GM12878 (cell line): ENCODE data around the gene BRICD5. TPM values are rescaled to one million over a fixed set of nuclear protein-coding genes. Genes with fewer than 3 reads are reported as not detected.

Experiments
- ATAC-seq: fragments of 200-7000 bp; cut with Tn5 transposase; 3 replicates; pipeline ENCODE4 v1.9.1; 2020; ENCODE audit warnings: mild to moderate bottlenecking, moderate library complexity
- BruUV-seq: library from RNA; stranded (reverse); fragments of 400-500 nt; replicated peaks from 2 replicates; lab custom pipeline; 2021; lab: Mats Ljungman, UMichigan
- CTCF ChIA-PET: fragments of 300-600 bp; sonication (Branson Sonifier 250); formaldehyde crosslinking; extraction: SDS; loops from one replicate; lab custom pipeline; 2021; ENCODE audit warnings: inconsistent platforms; lab: Yijun Ruan, JAX
- POLR2A ChIA-PET: fragments of 350-600 bp; formaldehyde crosslinking; extraction: SDS; loops from one replicate; lab custom pipeline; 2021; ENCODE audit warnings: inconsistent platforms; lab: Charles Lee
- RAD21 ChIA-PET: fragments of 300-600 bp; sonication (Branson Sonifier 250); formaldehyde crosslinking; loops from one replicate; lab custom pipeline; 2023; ENCODE audit warnings: antibody characterized with exemption; ENCODE audit not compliant: unreplicated experiment; lab: Charles Lee
- SMC1A ChIA-PET: fragments of 300-600 bp; sonication (Branson Sonifier 250); formaldehyde crosslinking; loops from one replicate; lab custom pipeline; 2023; ENCODE audit not compliant: unreplicated experiment, uncharacterized antibody; lab: Charles Lee
- DNase-seq: peaks from one replicate; pipeline ENCODE4 v3.0.0-alpha.2; 2011; ENCODE audit warnings: low read depth, low spot score
- FAIRE-seq: peaks from 3 replicates; lab custom pipeline; 2011; peaks lifted over from hg19 to GRCh38; lab: Jason Lieb, UNC
- H2AFZ ChIP-seq: 2 replicates; pipeline ENCODE4 v1.6.0; 2011; ENCODE audit warnings: low read depth, low read length, control low read depth; ENCODE audit not compliant: control insufficient read depth
- H3K27ac ChIP-seq: 2 replicates; pipeline ENCODE4 v1.5.1; 2011; ENCODE audit warnings: control low read depth; ENCODE audit not compliant: control insufficient read depth, insufficient read depth
- H3K27me3 ChIP-seq, 2 experiments: replicated peaks in 1 of 2; 2 replicates each; pipeline versions ENCODE4 v1.6.0 to v1.6.1; 2011; ENCODE audit warnings: low read length in 1 of 2; ENCODE audit not compliant: control insufficient read depth in 2 of 2, insufficient read depth in 2 of 2
- H3K36me3 ChIP-seq, 2 experiments: 2 replicates each; pipeline ENCODE4 v1.5.1; 2011; ENCODE audit warnings: low read length in 1 of 2; ENCODE audit not compliant: control insufficient read depth in 2 of 2, insufficient read depth in 2 of 2
- H3K4me1 ChIP-seq: 2 replicates; pipeline ENCODE4 v1.6.1; 2011; ENCODE audit warnings: mild to moderate bottlenecking, low read length, moderate library complexity, mixed read lengths; ENCODE audit not compliant: control insufficient read depth, insufficient read depth
- H3K4me2 ChIP-seq: 2 replicates; pipeline ENCODE4 v1.6.0; 2011; ENCODE audit warnings: control low read depth; ENCODE audit not compliant: control insufficient read depth, insufficient read depth
- H3K4me3 ChIP-seq: fragments of 200-600 bp; sonication (generic); 2 replicates; pipeline ENCODE4 v1.5.1; 2016
- H3K79me2 ChIP-seq: 2 replicates; pipeline ENCODE4 v1.6.0; 2011; ENCODE audit warnings: low read length; ENCODE audit not compliant: control insufficient read depth, insufficient read depth
- H3K9ac ChIP-seq: 2 replicates; pipeline ENCODE4 v1.8.0; 2011; ENCODE audit warnings: low read length, control low read depth, mixed read lengths; ENCODE audit not compliant: control insufficient read depth, insufficient read depth
- H3K9me3 ChIP-seq: replicated peaks from 3 replicates; pipeline ENCODE4 v1.5.1; 2011; ENCODE audit warnings: mild to moderate bottlenecking, low read length; ENCODE audit not compliant: control insufficient read depth, insufficient read depth
- H4K20me1 ChIP-seq: 2 replicates; pipeline ENCODE4 v1.6.0; 2011; ENCODE audit not compliant: control insufficient read depth, insufficient read depth
- CREB1 ChIP-seq: IDR thresholded peaks from 2 replicates; pipeline ENCODE4 v1.6.1; 2012; ENCODE audit warnings: low read depth, mild to moderate bottlenecking, inconsistent platforms
- EGR1 ChIP-seq, 2 experiments: IDR thresholded peaks; 1 replicate in 1 of 2; 2 replicates in 1 of 2; pipeline ENCODE4 v1.6.1; 2011 to 2012; ENCODE audit warnings: low read depth in 2 of 2, low read length in 2 of 2, borderline replicate concordance in 1 of 2, mild to moderate bottlenecking in 1 of 2, moderate library complexity in 1 of 2
- KLF5 ChIP-seq: fragments of 450-650 bp; IDR thresholded peaks from 2 replicates; pipeline ENCODE4 v1.6.1; 2014; ENCODE audit warnings: mild to moderate bottlenecking; ENCODE audit not compliant: partially characterized antibody
- MTA3 ChIP-seq: IDR thresholded peaks from 2 replicates; pipeline ENCODE4 v1.6.1; 2012; ENCODE audit warnings: low read length, inconsistent platforms, borderline replicate concordance
- PKNOX1 ChIP-seq: fragments of 450-650 bp; IDR thresholded peaks from 2 replicates; pipeline ENCODE4 v1.6.1; 2016; ENCODE audit warnings: mild to moderate bottlenecking
- RB1 ChIP-seq: fragments of 450-650 bp; formaldehyde crosslinking; IDR thresholded peaks from 2 replicates; pipeline ENCODE4 v1.6.1; 2017; ENCODE audit warnings: mild to moderate bottlenecking, borderline replicate concordance
- RELA ChIP-seq: fragments of 450-650 bp; IDR thresholded peaks from 2 replicates; pipeline ENCODE4 v1.8.0; 2014; ENCODE audit warnings: borderline replicate concordance; ENCODE audit not compliant: partially characterized antibody
- STAT3 ChIP-seq: IDR thresholded peaks from 2 replicates; pipeline ENCODE4 v1.6.1; 2011; ENCODE audit warnings: low read depth, low read length, improper control_type of control experiment
- ZNF207 ChIP-seq: fragments of 450-650 bp; IDR thresholded peaks from 2 replicates; pipeline ENCODE4 v1.6.1; 2014; ENCODE audit warnings: antibody characterized with exemption, mild to moderate bottlenecking, borderline replicate concordance
- WGBS: methylation state at CpG from one replicate; pipeline ENCODE4 v1.1.6; 2016; ENCODE audit warnings: low lambda C conversion rate; ENCODE audit not compliant: insufficient replicate concordance, insufficient coverage; ENCODE audit errors: missing lambda C conversion rate; 5-methylcytosine and 5-hydroxymethylcytosine counted together
- in situ Hi-C: fragments of 300-500 bp; cut with MboI; formaldehyde crosslinking; loops from 9 replicates; pipeline ENCODE4 v1.14.3; 2018; ENCODE audit warnings: mixed read lengths
- intact Hi-C: fragments of 100-400 bp; cut with micrococcal nuclease; formaldehyde crosslinking; loops from one replicate; pipeline ENCODE4 v1.14.2; 2022; ENCODE audit not compliant: unreplicated experiment
- polyA plus RNA-seq, 11 experiments: library from polyadenylated mRNA; depleted of rRNA in 4 of 11; unstranded in 6 of 11; stranded (reverse) in 5 of 11; fragments of >200 nt; fragmentation: Nextera tagmentation in 4 of 11; fragmentation: Illumina TruSeq in 1 of 11; extraction: Ambion mirVana in 4 of 11; extraction: Trizol in 1 of 11; gene quantifications; 1 replicate in 1 of 11; 2 replicates in 10 of 11; pipeline versions ENCODE4 v1.2.1 to v1.2.3, GENCODE V29; 2011 to 2016; ENCODE audit warnings: inconsistent platforms in 2 of 11, missing spikeins in 2 of 11, low read depth in 1 of 11
- total RNA-seq, 4 experiments: library from RNA; depleted of rRNA in 3 of 4; stranded (reverse); fragments of >200 nt in 3 of 4; fragmentation: Illumina TruSeq in 1 of 4; extraction: Trizol in 1 of 4; gene quantifications; 2 replicates each; pipeline versions ENCODE4 v1.2.1 to v1.2.3, GENCODE V29; 2013 to 2021

The BRICD5 gene
- total and polyA plus RNA-seq, 10 of the 15 experiments (the other 5 are each of a cell fraction or from before 2014, with no cell fraction given), result 0.58 to 11.6 (median 1.5) TPM; not detected in 1

GRCh38 chr16:2173366-2173765 is 37.3 kb downstream of the BRICD5 start:
- Histone ChIP-seq H3K79me2 (no peaks in the 10 kb centered on the region), H3K27ac (no peak overlapping the region), H3K36me3 (peaks cover 7 to 11% of the 10 kb centered on the region in 2 experiments; a peak in 3 of 4 replicates), H3K9me3 (no peaks in the 10 kb centered on the region), H3K4me1 (no peaks in the 10 kb centered on the region), H3K27me3 (no peaks in the 10 kb centered on the region), H3K9ac (no peak overlapping the region), H3K4me3 (no peak overlapping the region), H3K4me2 (no peak overlapping the region), H2AFZ (no peak overlapping the region), H4K20me1 (no peaks in the 10 kb centered on the region)
- intact Hi-C loops, result no loop called here
- in situ Hi-C loops, result no loop called here
- 95% methylated on average over 14 of the region's 14 CpGs for WGBS
- TF ChIP-seq KLF5 (no peak), STAT3 (no peak), CREB1 (no peak), RB1 (no peak), EGR1 (IDR thresholded peaks at IDR 0.05; ENCODE audit: borderline replicate concordance in 1 of 2, low read depth in 2 of 2, low read length in 2 of 2) (no peak), MTA3 (no peak), RELA (no peak), ZNF207 (no peak), PKNOX1 (no peak)
- FAIRE-seq (no peak), ATAC-seq (no peak), DNase-seq (no peak)
- RAD21 ChIA-PET, result no interaction called here
- POLR2A ChIA-PET, result no interaction called here
- CTCF ChIA-PET, result no interaction called here
- no TSS peak for BruUV-seq
- SMC1A ChIA-PET, result no interaction called here
